GM18517 (cell line): ENCODE data around the gene PURB.
A peak's percentile ranks its signal among the peaks of the same experiment; 100 is the strongest.
"Not testable (repeated sequence)": the region's sequence is repeated elsewhere in the genome, so short reads cannot be mapped to it uniquely, and the experiment has no call there.

Experiments used
- ATAC-seq: cut with Tn5 transposase; IDR thresholded peaks from one replicate; pipeline ENCODE4 v1.9.1; 2021; ENCODE audit warnings: mild to moderate bottlenecking, moderate library complexity; ENCODE audit not compliant: unreplicated experiment

PURB gene

DNA sequence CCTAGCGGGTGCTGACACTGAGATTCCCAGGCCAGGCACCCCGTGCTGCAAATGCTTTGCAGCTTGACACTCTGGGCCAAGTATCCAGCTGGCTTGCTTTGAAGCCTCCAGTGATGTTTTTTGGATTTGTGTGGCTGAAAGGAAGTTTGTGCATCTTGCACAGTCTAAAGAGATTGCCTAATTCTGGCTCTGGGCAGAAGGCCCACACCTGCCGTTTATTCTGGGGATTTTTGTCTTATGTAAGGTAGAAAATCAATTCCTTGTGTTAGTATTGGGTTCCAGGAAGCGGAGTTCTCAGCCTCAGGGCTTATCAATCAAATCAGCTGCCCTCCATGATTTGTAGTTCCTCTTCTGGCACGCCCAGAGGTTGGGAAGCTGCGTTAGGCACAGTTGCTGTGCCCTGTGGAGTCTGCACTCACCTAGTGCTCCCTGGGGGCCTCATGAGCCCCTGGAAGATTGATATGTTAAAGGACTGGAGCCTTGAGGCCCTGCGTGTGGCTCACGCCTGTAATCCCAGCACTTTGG is 8.4 kb upstream of the PURB start:
- ATAC-seq, result no peak

DNA sequence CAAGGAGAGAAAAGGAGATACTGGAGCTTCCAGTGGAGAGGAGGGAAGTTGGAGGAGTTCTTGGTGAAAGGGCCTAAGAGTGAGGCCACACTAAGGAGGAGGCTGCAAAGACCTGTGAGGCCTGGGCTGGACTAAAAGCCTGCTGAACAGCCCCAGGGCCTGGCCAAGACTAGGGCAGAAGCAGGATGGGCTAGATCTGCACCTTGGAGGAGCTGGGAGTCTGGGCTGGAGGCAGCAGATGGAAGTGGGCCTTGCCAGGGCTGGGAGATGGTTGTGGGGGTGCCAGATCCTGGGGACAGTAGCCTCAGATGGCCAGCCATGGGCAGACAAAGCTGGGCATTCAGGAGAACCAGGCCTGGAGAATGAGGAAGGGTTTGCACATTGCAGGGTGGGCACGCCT is 6.5 kb upstream of the PURB start:
- no peak for ATAC-seq

DNA sequence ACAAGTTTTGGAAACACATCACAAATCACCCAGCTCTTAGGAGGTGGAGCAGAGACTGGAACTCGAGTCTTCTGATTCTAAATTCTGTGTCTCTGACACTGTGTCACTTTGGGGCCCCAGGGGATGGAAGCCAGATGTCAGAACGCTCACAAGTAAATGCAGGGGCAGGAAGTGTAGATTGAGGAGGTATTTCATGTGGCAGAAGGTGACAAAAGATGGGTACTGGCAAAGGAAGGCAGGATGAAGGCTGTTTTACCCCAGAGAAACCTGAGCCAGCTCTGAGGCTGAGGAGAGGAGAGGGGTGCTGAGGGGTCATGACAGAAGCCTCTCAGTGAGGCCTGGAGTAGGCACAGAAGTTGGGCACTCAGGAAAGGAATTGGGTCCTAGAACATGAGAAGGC is 6.0 kb upstream of the PURB start:
- no peak for ATAC-seq

DNA sequence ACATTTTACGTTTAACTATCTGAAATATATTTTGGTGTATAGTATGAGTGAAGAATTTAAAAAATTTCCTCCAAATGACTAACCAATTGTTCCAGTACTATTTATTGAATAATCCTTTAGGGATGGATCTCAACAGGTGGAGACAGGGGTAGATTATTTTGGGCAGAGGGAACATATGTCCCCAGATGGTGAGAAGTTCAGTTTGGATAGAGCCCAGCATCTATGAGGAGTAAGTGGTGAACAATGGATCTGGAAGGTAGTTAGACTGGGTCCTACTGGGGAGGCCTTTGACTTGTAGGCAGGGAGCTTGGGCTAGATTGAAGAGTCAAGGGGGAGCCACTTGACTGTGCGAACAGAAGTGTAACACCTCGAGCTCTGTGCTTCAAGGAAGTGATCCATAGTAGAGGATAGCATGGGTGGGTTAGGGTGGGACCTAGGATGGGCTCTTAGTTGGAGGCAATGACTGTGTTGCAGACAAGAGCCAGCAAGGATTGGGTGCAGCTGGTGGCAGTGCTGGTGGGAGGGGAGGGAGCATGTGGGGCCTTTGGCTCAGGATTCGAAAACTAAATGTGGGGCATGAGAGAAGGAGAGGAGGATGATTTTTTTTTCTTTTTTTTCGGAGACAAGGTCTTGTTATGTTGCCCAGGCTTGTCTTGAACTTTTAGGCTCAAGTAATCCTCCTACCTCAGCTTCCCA is 3.9 kb upstream of the PURB start:
- no peak for ATAC-seq

DNA sequence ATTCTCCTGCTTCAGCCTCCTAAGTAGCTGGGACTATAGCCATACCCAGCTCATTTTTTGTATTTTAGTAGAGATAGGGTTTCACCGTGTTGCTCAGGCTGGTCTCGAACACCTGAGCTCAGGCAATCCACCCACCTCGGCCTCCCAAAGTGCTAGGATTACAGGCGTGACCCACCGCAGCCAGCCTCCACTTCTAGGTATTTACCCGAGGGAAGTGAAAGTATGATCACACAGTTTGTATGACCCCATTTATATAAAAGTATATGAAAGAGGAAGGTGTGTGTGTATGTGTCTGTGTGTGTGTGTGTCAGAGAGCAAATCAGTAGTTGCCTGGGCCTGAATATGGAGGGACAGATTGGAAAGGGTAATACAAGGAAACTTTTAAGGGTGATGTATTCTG is 2.0 kb upstream of the PURB start:
- no peak for ATAC-seq

DNA sequence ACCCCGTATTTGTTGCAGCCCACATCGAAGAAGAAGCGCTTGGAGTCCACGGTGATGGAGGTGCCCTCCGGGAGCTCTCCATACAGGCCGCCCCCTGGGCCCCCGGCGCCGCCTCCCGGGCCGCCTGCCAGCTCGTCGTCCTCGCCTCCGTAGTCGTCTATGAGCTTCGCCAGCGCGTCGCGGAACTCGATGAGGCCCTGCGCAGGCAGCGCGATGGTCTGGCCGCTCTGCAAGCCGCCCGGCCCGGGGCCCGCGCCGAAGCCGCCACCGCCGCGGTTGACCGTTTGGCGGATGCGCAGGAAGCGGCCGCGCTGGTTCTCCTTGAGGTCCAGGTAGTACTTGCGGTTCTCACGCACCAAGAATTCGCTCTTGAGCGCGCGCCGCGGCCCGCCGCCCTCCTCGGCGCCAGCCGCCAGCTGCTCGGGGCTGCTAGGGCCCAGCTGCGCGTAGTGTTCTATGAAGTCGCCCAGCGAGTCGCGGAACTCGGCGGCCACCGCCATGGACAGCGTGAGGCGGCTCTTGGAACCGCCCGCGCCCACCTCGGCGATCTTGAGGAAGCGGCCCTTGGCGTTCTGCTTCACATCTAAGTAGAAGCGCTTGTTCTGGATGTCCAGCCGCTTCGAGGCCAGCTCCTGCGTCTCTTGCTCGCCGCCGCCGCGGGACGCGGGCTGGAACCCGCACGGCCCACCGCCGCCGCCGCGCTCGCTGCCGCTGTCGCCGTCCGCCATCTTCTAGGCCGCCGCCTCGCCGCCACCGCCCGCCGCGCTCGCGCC is 523 bp downstream of the PURB start:
- ATAC-seq, result peak; percentile 31

DNA sequence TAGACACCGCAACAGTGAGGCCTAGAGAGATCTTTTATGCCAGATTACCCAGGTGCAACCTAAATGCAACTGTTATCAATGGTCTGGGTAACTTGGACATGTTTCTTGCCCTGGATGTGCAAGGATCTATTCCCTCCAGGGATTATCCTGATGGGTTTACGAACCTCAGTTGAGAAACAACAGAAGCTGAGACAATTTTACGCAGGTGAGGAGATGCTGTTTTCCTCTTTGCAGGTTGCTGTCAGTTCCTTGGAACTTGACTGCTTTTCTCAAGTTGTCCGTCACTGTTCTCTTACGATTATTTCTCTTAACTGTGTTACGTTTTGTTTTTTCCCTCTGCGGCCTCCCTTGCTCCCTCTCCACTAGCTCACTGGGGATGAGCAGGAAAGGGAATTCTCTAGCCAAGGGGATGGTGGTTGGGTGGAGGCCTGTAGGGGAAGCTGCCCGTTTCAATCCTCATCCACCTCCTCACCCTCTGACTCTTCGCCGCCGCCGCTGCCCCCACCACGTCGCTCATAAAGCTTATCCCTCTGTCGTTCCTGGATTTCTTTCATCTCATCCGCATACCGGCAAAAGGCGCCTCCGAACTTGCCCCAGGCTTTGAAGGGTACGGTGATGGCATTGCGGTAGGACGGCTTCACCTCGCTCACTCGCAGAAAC is 1.2 kb downstream of the PURB start:
- no peak for ATAC-seq

DNA sequence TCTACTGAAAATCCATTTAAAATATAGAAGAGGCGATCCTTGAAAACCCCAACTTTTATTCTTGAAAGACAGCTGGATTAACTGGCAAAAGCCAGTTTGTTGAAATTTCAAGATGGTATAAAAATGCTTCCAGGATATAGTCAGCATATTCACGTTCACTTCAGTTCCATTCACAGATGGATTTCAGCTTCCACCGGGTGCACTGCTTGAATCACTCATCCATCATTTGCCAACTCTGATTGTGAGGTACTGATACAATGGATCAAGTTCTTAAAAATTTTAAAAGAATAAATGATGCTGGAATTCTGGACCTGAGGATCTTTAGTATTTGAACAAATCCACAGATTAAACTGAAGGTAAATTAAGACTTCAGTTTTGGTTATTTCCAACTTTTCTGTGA is 2.4 kb downstream of the PURB start:
- no peak for ATAC-seq

DNA sequence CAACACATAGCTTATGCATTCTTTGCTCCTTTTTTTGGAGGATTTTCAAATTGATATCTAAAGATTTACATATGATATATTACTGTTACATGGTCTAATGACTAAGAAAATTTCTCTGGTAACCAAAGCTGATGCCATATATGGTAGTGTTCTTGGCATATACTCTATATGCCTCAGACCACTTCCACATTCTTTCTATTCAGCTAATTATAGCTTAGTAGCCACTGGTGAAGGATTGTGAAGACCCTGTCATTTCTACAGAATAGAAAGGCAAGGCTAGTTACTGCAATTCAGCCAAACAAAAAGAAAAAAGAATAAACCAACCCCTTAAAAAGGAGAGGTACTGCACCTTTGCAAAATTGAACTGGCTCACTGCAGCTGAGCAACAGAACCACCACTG is 3.7 kb downstream of the PURB start:
- no peak for ATAC-seq

DNA sequence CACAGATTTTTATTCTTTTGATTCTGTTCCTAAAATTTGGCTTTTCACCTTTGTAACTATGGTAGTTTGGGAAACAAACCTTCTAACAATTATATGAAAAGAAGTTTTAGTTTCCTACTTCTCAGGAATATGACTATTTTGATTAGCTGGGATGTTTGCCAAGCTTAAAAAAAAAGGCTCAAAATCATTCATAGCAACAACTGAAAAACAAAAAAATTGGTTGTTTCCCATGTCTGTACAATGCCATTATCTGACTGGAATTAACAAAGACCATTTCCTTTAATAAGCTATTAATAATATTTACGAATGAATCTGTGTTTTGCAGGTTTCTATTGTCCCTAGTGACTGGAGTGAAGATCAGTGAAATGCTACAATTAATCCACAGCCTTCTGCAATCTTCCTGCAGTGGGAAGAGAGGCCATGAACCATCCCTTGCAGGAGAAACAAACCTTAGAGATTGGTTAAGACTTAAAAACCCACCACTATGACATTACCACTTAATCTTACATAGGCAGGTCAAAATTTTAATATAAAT is 4.2 kb downstream of the PURB start:
- no peak for ATAC-seq

DNA sequence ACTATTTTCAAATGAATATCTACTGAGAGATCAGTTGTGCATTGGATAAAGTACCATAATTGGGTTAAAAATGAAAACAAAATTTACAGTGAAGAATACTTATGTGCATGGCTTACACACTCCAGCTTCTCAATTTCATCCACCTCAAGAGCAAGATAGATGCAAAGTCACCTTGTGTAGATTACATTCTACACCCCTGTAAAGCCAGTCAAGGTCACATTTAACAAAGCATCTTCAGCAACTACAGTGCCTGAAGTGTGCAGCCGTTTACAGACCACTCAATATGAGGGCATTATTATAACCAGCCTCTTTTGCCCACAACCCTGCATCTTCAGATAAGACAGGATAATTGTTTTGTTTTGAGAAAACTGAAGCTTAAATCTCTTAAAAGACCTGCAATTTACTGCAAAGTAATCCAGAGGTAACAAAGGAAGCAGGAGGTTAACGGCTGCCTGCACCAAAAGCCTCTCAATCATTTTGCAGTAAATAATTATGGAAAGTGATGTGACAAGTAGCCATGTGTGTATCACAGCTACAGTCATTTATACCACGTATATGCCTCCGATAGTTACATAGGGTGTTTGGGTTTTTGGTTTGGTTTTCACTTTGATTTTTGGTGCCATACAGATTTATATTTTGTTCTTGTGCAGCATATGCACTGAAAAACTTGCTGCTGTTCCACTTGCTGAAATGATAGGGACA is 4.9 kb downstream of the PURB start:
- ATAC-seq, result no peak

DNA sequence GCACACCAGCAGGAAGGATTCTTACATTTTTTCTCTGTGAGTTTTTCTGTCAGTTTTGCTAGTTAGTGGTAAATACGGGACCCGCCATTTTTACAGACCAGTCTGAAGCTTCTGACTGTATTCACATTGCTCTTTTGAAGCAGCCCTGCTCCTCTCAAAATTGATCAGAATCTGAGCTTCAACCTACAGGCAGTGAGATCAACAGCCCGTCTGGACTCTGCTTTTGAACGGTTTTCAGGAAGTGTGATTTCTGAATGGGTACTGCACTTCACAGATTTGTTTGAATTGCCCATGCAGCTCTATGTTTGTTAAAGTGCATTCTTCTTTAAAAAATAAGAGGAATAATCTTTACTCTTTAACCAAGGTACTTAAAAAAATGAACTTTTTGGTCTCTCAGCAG is 8.9 kb downstream of the PURB start:
- ATAC-seq, result no peak

DNA sequence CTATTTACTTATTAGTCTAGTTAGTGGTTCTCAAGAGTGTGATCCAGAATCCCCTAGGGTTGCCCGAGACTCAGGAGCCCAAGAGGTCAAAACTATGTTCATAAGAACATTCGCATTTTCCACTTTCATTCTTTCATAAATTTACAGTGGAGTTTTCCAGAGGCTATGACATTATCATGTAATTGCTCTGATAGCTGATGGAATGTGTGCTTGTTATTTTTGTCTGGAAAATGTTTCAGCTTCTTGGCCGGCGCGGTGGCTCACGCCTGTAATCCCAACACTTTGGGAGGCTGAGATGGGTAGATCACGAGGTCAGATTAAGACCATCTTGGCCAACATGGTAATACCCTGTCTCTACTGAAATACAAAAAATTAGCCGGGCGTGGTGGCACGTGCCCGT is 10.1 kb downstream of the PURB start:
- no peak for ATAC-seq

DNA sequence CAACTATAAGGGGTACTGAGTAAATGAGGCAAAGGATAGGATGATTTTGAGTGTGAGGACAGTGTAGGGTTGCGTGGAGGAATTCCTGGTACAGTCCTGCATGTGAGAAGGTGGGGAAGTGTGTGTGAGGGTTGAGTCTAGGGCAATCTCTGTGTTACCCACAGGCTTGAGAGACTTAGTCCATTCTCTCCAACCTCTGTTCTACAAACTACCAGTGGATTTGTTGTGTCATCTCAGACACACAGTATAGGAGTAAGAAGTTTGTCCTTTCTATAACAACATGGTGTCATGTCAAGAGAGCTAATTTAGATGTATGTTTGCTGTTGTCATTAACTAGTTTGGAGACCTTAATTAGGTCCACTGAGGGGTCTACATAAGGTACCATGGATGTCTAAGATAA is 12.5 kb downstream of the PURB start:
- ATAC-seq, result no peak

DNA sequence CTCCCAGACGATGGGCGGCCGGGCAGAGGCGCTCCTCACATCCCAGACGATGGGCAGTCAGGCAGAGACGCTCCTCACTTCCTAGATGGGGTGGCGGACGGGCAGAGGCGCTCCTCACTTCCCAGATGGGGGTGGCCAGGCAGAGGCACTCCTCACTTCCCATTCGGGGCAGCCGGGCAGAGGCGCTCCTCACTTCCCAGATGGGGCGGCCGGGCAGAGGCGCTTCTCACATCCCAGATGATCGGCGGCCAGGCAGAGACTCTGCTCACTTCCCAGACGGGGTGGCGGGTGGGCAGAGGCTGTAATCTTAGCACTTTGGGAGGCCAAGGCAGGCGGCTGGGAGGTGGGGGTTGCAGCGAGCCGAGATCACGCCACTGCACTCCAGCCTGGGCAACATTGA is 13.4 kb downstream of the PURB start:
- not testable (repeated sequence) for ATAC-seq

DNA sequence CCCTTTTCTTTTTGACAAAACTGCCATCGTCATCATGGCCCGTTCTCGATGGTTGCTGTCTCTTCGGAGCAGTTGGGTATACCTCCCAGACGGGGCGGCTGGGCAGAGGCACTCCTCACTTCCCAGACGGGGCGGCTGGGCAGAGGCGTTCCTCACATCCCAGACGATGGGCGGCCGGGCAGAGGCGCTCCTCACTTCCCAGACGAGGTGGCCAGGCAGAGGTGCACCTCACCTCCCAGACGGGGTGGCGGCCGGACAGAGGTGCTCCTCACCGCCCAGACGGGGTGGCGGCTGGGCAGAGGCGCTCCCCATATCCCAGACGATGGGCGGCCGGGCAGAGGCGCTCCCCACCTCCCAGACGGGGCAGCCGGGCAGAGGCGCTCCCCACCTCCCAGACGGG is 14.6 kb downstream of the PURB start:
- ATAC-seq, result not testable (repeated sequence)

DNA sequence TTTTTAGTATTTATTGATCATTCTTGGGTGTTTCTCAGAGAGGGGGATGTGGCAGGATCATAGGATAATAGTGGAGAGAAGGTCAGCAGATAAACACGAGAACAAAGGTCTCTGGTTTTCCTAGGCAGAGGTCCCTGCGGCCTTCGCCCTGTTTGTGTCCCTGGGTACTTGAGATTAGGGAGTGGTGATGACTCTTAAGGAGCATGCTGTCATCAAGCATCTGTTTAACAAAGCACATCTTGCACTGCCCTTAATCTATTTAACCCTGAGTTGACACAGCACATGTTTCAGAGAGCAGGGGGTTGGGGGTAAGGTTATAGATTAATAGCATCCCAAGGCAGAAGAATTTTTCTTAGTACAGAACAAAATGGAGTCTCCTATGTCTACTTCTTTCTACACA is 15.0 kb downstream of the PURB start:
- not testable (repeated sequence) for ATAC-seq

DNA sequence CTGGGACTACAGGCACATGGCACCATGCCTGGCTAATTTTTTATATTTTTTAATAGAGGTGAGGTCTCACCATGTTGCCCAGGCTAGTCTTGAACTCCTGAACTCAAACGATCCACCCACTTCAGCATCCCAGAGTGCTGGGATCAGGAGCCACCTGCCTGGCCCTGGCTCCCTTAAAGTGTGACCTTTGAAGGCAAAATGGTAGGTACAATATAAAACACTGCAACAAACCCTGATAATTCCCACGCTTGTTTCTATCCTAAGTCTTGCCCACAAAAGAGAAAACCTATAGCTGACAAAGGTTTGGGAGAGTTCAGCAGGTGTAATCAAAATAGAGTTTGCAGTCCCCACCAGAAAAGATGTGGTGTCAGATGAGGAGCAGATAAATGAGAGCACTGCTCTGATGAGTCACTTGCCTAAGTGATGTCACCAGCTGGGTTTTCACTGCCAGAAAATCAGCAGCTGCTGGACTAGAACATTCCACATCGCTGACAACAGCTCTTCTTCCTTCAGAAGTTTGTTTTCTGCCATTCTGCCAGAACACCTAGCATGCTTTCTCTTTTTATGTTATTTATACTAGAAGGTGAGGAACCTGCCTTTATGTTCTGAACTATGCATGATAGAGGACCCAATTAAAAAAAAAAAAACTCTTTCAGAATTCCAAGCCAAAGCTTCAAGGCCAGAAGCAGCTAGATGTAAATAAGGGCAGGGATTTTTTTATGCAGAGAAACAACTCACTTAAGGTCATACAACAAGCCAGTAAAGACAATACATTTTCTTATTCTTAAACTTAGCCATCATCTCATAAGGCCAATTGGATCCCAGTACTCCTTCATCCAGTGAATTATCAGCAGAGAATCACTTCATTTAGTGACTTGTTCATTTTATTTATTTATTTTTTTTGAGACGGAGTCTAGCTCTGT is 18.0 kb downstream of the PURB start:
- no peak for ATAC-seq

DNA sequence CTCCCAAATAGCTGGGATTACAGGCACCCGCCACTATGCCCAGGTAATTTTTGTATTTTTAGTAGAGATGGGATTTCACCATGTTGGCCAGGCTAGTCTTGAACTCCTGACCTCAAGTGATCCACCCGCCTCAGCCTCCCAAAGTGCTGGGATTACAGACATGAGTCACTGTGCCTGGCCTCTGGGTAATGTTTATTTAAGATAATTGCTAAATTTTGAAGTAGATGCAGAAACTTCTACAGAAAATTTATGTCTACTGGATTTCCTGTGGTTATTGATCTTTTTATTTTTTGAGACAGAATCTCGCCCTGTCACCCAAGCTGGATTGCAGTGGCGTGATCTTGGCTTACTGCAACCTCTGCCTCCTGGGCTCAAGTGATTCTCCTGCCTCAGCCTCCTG is 23.4 kb downstream of the PURB start:
- ATAC-seq, result not testable (repeated sequence)

DNA sequence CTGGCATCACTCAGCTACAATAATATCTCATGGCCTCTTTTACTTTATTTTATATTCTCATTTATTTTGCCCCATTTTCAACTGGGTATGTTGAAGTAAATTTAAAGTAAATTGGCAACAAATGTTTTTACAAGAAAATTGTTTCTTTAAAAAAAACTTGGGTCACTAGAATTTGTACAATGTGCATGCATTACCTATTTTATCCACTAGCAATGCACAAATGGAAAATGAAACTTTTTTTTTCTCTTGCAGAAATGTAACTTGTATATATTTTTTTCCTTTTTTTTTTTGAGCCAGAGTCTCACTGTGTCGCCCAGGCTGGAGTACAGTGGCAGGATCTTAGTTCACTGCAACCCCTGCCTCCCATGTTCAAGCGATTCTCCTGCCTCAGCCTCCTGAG is 27.2 kb downstream of the PURB start:
- no peak for ATAC-seq
